HTERT RPE-1 (cell line): ENCODE data around the gene UBA6.
"Not testable (repeated sequence)": the region's sequence is repeated elsewhere in the genome, so short reads cannot be mapped to it uniquely, and the experiment has no call there.

Experiments used
- in situ Hi-C: fragments of 300-500 bp; cut with MboI; formaldehyde crosslinking; loops from 4 replicates; pipeline ENCODE4 v1.14.3; 2020; ENCODE audit warnings: low sequenced_read_pairs

The UBA6 gene

GRCh38 chr4:67674098-67674497, 26.9 kb downstream of the UBA6 start:
- in situ Hi-C loops = no loop called here

- in situ Hi-C loops = no loop called here
Observed at GRCh38 chr4:67668315-67668714, 32.6 kb downstream of the UBA6 start.

GRCh38 chr4:67660418-67660817, 40.5 kb downstream of the UBA6 start:
- in situ Hi-C loops = no loop called here

DNA sequence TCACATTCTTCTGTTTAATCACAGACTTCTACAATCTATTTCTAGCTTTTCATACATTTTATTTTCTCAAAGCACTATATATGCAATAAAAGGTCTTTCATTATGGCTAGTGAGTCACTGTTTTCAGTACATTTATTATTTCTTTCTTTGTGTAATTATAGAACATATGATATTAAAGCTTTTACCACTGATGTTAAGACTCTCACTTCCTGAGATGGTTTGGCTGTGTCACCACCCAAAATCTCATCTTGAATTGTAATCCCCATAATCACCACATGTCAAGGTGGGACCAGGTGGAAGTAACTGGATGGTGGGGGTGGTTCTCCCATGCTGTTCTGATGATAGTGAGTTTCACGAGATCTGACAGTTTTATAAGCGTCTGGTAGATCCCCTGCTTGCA, 41.9 kb downstream of the UBA6 start:
- in situ Hi-C loops = no loop called here

- in situ Hi-C loops = no loop called here
Observed at GRCh38 chr4:67658302-67658701, 42.7 kb downstream of the UBA6 start.

GRCh38 chr4:67651536-67651935, 49.4 kb downstream of the UBA6 start:
- in situ Hi-C loops = no loop called here

GRCh38 chr4:67638136-67638535, 62.8 kb downstream of the UBA6 start:
- in situ Hi-C loops = no loop called here

DNA sequence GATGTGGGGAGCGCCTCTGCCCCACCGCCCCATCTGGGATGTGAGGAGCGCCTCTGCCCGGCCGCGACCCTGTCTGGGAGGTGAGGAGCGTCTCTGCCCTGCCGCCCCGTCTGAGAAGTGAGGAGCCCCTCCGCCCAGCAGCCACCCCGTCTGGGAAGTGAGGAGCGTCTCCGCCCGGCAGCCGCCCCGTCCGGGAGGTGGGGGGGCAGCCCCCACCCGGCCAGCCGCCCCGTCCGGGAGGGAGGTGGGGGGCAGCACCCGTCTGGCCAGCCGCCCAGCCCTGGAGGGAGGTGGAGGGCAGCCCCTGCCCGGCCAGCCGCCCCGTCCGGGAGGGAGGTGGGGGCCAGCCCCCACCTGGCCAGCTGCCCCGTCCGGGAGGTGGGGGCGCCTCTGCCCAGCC, 64.0 kb downstream of the UBA6 start:
- in situ Hi-C loops = not testable (repeated sequence)

DNA sequence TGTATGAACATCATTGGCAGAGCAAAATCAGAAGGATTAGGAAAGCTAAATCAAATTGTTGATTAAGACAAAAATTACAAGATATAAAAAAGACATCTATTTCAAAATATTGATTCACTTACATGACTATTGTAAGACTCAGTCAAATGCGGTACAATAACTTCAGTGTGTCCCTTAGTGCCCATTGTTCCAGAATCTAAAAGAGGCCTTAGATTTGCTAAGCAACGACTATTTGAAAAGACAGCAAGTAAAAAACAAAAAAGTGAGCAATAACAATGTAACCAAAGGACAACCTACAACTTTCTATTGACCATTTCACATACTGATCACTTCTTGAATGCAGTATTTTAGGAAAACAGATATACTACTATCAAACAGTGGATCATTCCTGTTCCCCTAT, 65.6 kb downstream of the UBA6 start:
- in situ Hi-C loops = no loop called here

DNA sequence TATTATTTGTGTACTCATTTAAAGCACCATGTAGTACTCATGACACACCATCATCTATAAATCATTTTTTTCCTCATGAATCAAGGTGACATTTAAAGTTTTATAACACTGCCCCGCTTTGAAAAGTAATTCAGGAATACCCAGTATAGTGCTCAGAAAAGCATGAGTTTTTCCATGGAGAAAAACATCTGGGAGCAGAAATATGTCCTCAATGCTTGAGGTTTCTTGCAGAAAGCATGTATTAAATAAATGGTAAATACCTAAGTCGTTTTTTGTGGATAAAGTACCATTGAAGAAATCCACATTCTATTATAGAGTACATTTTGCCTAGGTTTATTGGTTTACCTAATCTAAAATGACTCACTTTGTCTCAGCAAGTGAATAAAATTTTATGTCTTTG, 66.2 kb downstream of the UBA6 start:
- in situ Hi-C loops = no loop called here

DNA sequence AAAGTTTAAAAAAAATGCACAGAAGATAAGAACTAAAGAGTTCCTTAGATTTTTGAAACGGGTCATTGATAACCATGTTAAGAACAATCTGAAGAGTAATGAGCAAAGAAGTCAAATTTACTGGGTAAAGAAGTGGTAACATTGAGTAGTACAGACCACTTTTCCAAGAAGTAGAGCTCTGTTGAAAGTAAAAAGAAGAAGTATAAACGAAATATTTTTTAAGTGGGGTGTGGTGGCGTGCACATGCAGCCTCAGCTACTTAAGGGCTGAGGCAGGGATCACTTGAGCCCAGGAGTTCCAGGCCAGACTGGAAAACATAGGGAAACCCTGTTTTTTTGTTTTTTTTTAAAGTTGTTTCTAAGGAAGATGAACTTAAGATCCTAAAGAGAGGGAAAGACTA, 68.5 kb downstream of the UBA6 start:
- in situ Hi-C loops = no loop called here

GRCh38 chr4:67624939-67625338, 76.0 kb downstream of the UBA6 start:
- in situ Hi-C loops = no loop called here

DNA sequence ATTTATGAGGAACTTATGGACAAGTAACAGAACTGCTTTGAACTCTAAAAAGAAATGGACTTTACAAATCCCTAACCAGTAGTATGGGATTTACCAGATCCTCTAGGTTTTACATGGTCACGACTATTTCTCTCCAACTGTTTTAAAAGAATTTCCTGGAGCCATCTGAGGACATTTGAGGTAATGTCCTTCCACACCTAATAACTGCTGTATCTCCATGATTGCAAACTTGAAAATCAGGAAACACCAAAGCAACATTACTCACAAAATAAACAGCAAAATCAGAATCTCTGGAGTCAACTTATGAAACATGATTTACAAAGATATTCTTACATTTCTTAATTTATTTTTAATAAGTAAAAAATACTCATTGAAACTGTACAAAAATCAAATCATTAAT, 84.5 kb downstream of the UBA6 start:
- in situ Hi-C loops = no loop called here

DNA sequence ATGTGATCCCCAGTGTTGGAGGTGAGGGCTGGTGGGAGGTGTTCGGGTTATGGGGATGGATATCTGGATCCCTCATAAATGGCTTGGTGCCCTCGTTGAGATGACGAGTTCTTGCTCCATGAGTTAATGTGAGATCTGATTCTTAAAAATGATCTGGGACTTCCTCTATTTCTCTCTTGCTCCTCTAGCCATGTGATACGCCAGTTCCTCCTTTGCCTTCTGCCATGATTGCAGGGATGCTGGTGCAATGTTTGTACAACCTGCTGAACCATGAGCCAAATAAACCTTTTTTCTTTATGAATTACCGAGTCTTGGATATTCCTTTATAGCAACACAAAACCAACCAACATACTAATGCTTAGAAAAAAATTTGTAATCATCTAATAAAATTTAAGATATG, 85.8 kb downstream of the UBA6 start:
- in situ Hi-C loops = no loop called here

DNA sequence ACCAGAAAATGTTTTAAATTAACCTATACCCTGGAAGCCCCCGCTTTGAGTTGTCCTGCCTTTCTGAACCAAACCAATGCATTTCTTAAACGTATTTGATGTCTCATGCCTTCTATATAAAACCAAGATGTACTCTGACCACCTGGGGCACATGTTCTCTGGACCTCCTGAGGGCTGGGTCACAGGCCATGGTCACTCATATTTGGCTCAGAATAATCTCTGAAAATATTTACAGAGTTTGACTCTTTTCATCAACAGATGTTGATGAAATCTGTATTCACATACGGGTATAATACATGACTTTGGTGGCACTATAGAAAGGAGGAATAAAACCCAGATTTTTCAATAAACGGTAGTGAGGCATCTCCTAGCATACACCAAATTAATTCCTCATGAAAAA, 86.8 kb downstream of the UBA6 start:
- in situ Hi-C loops = no loop called here

DNA sequence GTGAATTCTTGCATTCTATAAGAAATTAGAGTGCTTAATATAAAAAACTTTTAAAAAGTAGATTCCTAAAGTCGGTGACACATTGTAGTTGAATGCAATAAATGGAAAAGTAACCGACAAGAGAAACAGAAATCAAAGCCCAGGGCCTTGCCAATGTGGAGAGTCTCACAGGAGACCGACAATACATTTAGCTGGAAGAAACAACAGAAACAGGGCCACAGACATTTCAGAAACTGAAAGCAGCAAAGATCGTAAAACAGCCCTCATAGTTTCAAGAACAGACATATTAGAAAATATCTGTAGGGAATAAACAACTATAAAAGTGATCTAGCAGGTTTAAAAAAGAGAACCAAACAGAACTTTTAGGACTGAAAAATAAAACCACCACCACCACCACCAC, 92.9 kb downstream of the UBA6 start:
- in situ Hi-C loops = no loop called here

- in situ Hi-C loops = no loop called here
Observed at GRCh38 chr4:67604749-67605148, 96.2 kb downstream of the UBA6 start.

DNA sequence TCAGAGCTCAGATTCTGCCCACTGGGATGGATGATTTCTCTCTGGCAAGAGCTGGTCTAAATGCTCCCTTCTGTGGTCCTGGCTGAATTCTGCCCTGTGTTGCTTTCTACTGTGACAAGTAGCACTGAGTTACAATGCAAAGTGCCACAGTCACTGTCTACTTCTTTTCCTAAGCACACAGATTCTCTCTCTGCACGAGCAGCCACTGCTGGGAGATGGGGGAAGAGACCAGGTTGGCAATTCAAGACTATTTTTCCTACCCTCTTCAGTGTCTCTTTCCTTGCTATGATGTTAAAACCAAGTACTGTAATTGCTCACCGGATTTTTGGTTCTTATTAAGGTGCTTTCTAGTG, 97.0 kb downstream of the UBA6 start:
- in situ Hi-C loops = no loop called here

DNA sequence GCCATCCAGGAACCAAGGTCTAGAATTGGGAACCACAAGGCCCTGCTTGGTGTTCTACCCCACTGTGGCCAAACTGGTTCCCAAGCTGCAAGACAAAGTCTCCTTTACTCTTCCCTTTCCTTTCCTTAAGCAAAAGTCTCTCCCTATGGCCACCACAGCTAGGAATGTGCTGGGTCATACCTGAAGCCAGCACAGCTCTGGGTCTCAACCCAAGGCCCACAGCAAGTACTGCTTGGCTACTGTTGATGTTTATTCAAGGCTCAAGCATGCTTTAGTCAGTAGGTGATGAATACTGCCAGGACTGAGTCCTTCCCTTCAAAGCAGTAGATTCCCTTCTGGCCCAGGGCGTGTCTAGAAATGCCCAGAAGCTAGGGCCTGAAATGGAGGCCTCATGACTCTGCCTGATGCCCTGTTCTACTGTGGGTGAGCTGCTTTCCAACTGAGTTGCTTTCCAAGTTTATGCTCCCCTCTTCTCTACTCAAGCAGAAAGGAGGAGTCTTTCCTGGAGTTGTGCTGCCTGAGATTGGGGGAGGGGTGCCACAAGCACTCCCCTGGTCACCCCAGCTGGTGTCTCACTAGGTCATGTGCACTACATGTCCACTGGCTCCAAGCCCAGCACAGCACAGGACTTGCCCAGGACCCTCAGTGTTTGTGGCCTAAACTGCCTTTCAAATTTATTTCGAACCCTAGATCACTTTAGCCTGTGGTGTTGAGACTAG, 97.5 kb downstream of the UBA6 start:
- in situ Hi-C loops = no loop called here

DNA sequence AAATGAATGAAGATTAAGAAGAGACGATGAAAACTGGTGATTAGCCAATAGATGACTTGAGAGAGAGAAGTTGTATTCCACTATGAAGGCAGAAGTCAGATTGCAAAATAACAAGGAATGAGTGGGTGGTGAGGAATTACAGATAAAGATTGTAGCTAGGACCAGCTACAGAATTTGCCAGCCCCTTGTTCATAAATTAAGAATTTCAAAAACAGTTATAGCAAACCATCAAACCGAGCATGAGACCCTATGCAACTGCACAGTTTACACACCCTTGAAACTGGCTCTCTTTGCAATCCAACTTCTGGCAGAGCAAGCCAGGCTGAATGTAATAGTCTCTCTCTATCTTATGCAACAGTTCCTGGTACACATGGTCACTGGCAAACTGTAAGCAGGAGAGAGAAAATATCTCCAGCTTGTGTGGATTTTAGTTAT, 107.2 kb downstream of the UBA6 start:
- in situ Hi-C loops = no loop called here

GRCh38 chr4:67587156-67587555, 113.8 kb downstream of the UBA6 start:
- in situ Hi-C loops = no loop called here

DNA sequence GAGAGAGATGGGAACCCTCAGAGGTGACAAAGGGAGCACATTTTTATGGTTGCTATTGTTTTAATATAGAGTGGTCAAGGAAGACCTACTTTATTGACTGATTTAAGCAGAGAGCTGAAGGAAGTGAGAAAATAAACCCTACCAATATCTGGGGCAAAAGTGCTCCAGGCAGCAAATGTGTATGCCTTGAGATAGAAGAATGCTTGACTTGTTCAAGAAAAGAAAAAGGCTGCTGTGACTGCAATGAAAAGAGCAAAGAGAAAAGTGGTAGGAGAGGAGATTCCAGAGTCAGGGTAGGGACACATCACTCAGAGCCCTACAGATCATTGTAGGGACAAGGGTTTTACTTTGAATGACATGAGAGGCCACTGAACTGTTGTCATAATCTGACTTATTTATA, 116.5 kb downstream of the UBA6 start:
- in situ Hi-C loops = no loop called here

DNA sequence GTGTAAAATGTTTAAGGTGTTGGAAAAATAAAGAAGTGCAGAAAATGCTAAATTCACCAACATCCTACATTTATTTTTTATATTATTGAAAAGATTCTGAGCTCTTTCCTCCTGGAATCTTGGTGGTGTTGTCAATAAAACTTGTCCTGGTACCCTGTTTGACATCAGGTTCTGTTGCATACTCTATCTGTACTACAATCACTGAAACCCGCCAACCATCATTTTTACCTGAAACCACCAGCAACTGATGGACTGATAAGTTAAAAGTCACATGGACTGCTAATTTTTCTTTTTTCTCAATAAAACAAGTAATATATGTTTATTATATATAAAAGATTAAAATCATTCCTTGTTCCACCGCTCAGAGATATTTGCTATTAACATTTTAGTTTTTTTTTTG, 119.0 kb downstream of the UBA6 start:
- in situ Hi-C loops = no loop called here
